Stomach (tissue), 9 donors: Measurements from ENCODE around the gene GLRX5. TPM values are rescaled to one million over a fixed set of nuclear protein-coding genes. Genes with fewer than 3 reads are reported as not detected.
A peak's percentile ranks its signal among the peaks of the same experiment; 100 is the strongest.
"Not testable (repeated sequence)": the region's sequence is repeated elsewhere in the genome, so short reads cannot be mapped to it uniquely, and the experiment has no call there.

Source experiments
- DNase-seq, 2 donors: peaks; one replicate each; pipeline versions ENCODE4 v3.0.0 to v3.0.0-alpha.2; 2013 to 2019
- H3K27ac ChIP-seq, 5 donors: fragments of 200-600 bp in 4 of 5; sonication (generic) in 4 of 5; one replicate each; pipeline ENCODE4 v1.5.1; 2013 to 2019; ENCODE audit warnings: mild to moderate bottlenecking in 1 of 5, moderate library complexity in 1 of 5
- H3K27me3 ChIP-seq, 3 donors: fragments of 200-600 bp; sonication (generic); one replicate each; pipeline ENCODE4 v1.5.1; 2017 to 2019; ENCODE audit warnings: mixed run types in 1 of 3
- H3K36me3 ChIP-seq, 4 donors: fragments of 200-600 bp; sonication (generic); 1 replicate in 3 of 4; 2 replicates in 1 of 4; pipeline ENCODE4 v1.5.1; 2016 to 2019
- H3K4me1 ChIP-seq, 4 donors: fragments of 200-600 bp; sonication (generic); one replicate each; pipeline ENCODE4 v1.5.1; 2016 to 2019
- H3K4me3 ChIP-seq, 4 donors: fragments of 200-600 bp; sonication (generic) in 3 of 4; one replicate each; pipeline ENCODE4 v1.5.1; 2016 to 2019; ENCODE audit warnings: mild to moderate bottlenecking in 1 of 4
- H3K9me3 ChIP-seq, 4 donors: fragments of 200-600 bp; sonication (generic); one replicate each; pipeline ENCODE4 v1.5.1; 2016 to 2019
- CTCF ChIP-seq, 7 experiments: fragments of 450-650 bp in 4 of 7; fragments of 200-600 bp in 3 of 7; sonication (generic) in 3 of 7; IDR thresholded peaks; one replicate each; pipeline ENCODE4 v1.5.1; 2016 to 2019; ENCODE audit warnings: antibody characterized with exemption in 7 of 7, control low read depth in 2 of 7, mild to moderate bottlenecking in 1 of 7
- EP300 ChIP-seq: sonication (generic); formaldehyde crosslinking; IDR thresholded peaks from one replicate; pipeline ENCODE4 v1.6.1; 2017; ENCODE audit warnings: antibody characterized with exemption
- POLR2A ChIP-seq, 4 donors: fragments of 450-650 bp; IDR thresholded peaks; one replicate each; pipeline ENCODE4 v1.6.1; 2016; ENCODE audit warnings: antibody characterized with exemption in 4 of 4, control low read depth in 2 of 4, mild to moderate bottlenecking in 1 of 4, moderate library complexity in 1 of 4
- POLR2AphosphoS5 ChIP-seq, 3 donors: sonication (generic); formaldehyde crosslinking; IDR thresholded peaks; one replicate each; pipeline ENCODE4 v1.6.1; 2016; ENCODE audit warnings: antibody characterized with exemption in 3 of 3
- WGBS, 5 donors: extraction: QIAGEN DNeasy Blood & Tissue Kit in 3 of 5; methylation state at CpG; one replicate each; pipeline versions ENCODE4 v1.1.5 to v1.1.7; 2013 to 2018; 5-methylcytosine and 5-hydroxymethylcytosine counted together
- intact Hi-C: fragments of 100-400 bp; cut with DNase I; formaldehyde crosslinking; loops from one replicate; pipeline ENCODE4 v1.15.1; 2023; ENCODE audit warnings: low total_unique reads
- polyA plus RNA-seq, 3 donors: library from polyadenylated mRNA; stranded (reverse); fragments of 200-250 nt; gene quantifications; one replicate each; pipeline ENCODE4 v1.2.3, GENCODE V29; 2013
- total RNA-seq, 5 donors: library from RNA; depleted of rRNA; stranded (reverse); fragments of >200 nt; gene quantifications; one replicate each; pipeline versions ENCODE4 v1.1.0 to v1.2.3, GENCODE V29; 2014 to 2016
- donor health status: healthy with polysubstance abuse.
- donor health status: Bipolar disorder and iron deficiency.
- donor health status: healthy.

Gene GLRX5
- total and polyA plus RNA-seq, 8 donors, result 29.5 to 316 (median 40.5) TPM

- intact Hi-C loops, result no loop called here
- Histone ChIP-seq H3K4me1 (peaks cover 19 to 64% (median 41%) of the 10 kb centered on the region in 4 donors), H3K9me3 (no peaks in the 10 kb centered on the region), H3K4me3 (no peak overlapping the region), H3K27ac (no peak overlapping the region), H3K36me3 (no peaks in the 10 kb centered on the region), H3K27me3 (peaks cover 0 to 4% (median 0%) of the 10 kb centered on the region in 3 donors)
- TF ChIP-seq POLR2AphosphoS5 (IDR thresholded peaks at IDR 0.05) (no peak), CTCF (IDR thresholded peaks at IDR 0.05) (no peak), POLR2A (IDR thresholded peaks at IDR 0.05) (no peak), EP300 (no peak)
- WGBS, 5 donors, result 77 to 86% (median 81%) methylated on average over 6 of the region's 6 CpGs
- no peak for DNase-seq
These were observed 25.4 kb upstream of the GLRX5 start for GRCh38 chr14:95509495-95509894.

- DNase-seq, intact Hi-C loops, H3K27ac ChIP-seq, H3K36me3 ChIP-seq, H3K4me3 ChIP-seq, H3K9me3 ChIP-seq, H3K27me3 ChIP-seq: not testable (repeated sequence)
- WGBS, 5 donors, result 90 to 95% (median 92%) methylated on average over 8 to 9 of the region's 9 CpGs
- peaks cover 27 to 64% (median 43%) of the 10 kb centered on the region in 4 donors for H3K4me1 ChIP-seq
These were observed 24.5 kb upstream of the GLRX5 start for GRCh38 chr14:95510344-95510743.

DNA sequence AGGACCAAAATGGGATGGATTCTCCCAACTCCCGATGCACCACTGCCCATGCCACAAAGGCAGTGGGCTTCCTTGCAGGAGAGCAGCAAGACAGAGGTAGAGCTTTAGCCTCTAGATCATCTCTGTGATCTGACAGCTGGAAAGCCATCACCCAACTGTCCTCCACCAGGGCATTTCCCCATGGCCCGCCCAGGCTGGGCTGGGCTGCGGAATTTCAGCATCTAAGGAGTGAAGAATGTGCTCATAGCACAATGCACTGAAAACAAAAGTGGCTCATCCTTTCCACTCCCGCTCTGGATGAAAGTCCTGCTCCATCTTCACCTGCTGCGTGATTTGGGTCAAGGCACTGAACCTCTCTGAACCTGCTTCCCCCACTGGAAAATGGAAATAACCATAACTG is 24.0 kb upstream of the GLRX5 start:
- H3K36me3 ChIP-seq, result no peaks in the 10 kb centered on the region
- no peaks in the 10 kb centered on the region for H3K9me3 ChIP-seq
- H3K27ac ChIP-seq, result no peak overlapping the region
- intact Hi-C loops, result no loop called here
- DNase-seq, result no peak
- H3K4me1 ChIP-seq, result peaks cover 32 to 68% (median 48%) of the 10 kb centered on the region in 4 donors
- TF ChIP-seq CTCF (IDR thresholded peaks at IDR 0.05) (no peak), POLR2AphosphoS5 (IDR thresholded peaks at IDR 0.05) (no peak), EP300 (no peak), POLR2A (IDR thresholded peaks at IDR 0.05) (no peak)
- H3K27me3 ChIP-seq, result peaks cover 0 to 10% (median 0%) of the 10 kb centered on the region in 3 donors
- WGBS, 5 donors, result 79 to 97% (median 86%) methylated on average over 5 of the region's 5 CpGs
- no peak overlapping the region for H3K4me3 ChIP-seq

DNA sequence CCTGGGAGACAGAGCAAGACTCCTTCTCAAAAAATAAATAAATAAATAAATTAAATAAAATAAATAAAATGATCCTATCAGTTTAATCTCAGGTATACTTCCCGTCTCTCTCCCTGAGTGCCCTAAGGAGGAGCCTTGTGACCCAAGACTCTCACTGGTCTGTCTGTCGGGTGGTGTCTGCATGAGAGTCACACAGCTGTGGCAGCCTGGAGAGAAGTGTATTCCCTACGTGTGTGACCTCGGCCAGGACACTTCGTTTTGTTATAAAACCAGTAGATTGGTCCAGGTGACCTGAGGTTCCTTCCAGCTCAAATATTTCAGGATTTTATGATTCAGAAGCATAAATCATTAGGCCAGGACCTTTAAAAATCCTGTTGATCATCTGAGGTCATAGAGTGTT is 23.2 kb upstream of the GLRX5 start:
- Histone ChIP-seq H3K27ac (no peak overlapping the region), H3K4me3 (no peak overlapping the region), H3K4me1 (peaks cover 33 to 68% (median 52%) of the 10 kb centered on the region in 4 donors), H3K36me3 (no peaks in the 10 kb centered on the region), H3K9me3 (no peaks in the 10 kb centered on the region), H3K27me3 (peaks cover 0 to 10% (median 0%) of the 10 kb centered on the region in 3 donors)
- DNase-seq, result no peak
- no peak for TF ChIP-seq CTCF (IDR thresholded peaks at IDR 0.05)
- no peak for TF ChIP-seq POLR2A (IDR thresholded peaks at IDR 0.05)
- TF ChIP-seq EP300, result no peak
- TF ChIP-seq POLR2AphosphoS5 (IDR thresholded peaks at IDR 0.05), result no peak
- intact Hi-C loops, result no loop called here
- WGBS, 5 donors, result 82 to 86% (median 83%) methylated on average over 5 of the region's 5 CpGs

DNA sequence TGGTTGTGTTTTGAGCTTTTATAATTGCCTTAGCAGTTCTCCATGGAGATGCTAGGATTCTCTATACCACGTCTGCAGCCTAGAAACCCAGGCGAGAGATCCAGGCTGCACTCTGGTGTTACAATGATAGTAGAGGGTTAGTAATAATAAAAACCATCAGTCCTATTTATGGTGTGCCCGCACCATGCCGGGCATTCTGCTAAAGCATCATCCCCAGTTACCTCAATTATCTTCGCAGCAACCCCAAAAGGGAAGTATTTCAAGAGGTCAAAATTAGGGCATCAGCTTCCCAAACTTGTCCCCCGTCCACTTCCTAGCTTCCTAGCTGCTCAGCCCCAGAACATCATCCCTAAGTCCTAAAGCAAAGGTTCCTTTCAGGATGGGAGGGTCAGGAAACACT is 21.6 kb upstream of the GLRX5 start:
- DNase-seq, result no peak
- peak overlapping the region in 1 of 5 donors; percentile 18 for H3K27ac ChIP-seq
- TF ChIP-seq POLR2A (IDR thresholded peaks at IDR 0.05) (no peak), EP300 (no peak), POLR2AphosphoS5 (IDR thresholded peaks at IDR 0.05) (no peak), CTCF (IDR thresholded peaks at IDR 0.05) (no peak)
- H3K27me3 ChIP-seq, result peaks cover 0 to 10% (median 0%) of the 10 kb centered on the region in 3 donors
- no peak overlapping the region for H3K4me3 ChIP-seq
- intact Hi-C loops, result no loop called here
- no peaks in the 10 kb centered on the region for H3K9me3 ChIP-seq
- 71 to 82% (median 79%) methylated on average over 6 of the region's 6 CpGs for WGBS, 5 donors
- H3K4me1 ChIP-seq, result peaks cover 27 to 68% (median 52%) of the 10 kb centered on the region in 4 donors
- no peaks in the 10 kb centered on the region for H3K36me3 ChIP-seq
